CD4-positive, alpha-beta T cell treated with Interleukin-15 for 4 hours (primary cell): ENCODE results near the gene PIM1.

Experiments used
- DNase-seq: peaks from one replicate; pipeline ENCODE4 v3.0.0-alpha.2; 2020; ENCODE audit warnings: low spot score

The PIM1 gene

DNA sequence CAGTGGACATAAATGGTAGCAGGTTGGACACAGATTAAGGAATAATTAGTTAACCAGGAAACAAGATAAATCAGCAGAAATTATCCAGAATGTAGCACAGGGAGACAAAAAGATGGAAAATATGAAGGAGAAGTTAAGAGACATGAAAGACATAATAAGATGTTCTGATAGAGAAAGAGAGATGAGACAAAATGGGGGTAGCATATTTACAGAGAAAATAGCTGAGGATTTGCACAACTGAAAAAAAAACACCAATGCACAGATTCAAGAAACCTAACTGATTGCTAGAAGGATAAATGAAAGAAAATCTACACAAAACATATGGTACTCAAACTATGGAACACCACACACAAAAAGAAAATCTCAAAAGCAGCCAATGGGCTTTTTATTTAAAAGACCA lies 53.0 kb downstream of the PIM1 start:
- DNase-seq = no peak
